OCI-LY3 (cell line): ENCODE measurements around the gene CDC42EP2.

Experiments
- H2AFZ ChIP-seq: fragments of 200-600, 300-600 bp; shearing (Covaris generic); 2 replicates; pipeline ENCODE4 v1.6.0; 2014; ENCODE audit warnings: antibody characterized with exemption, low read depth, low read length
- H3K27ac ChIP-seq: fragments of 200-600, 300-600 bp; sonication (generic); 2 replicates; pipeline ENCODE4 v1.5.1; 2014; ENCODE audit warnings: mild to moderate bottlenecking, low read length, moderate library complexity, mixed read lengths
- H3K27me3 ChIP-seq: fragments of 200-600, 300-600 bp; sonication (generic); 2 replicates; pipeline ENCODE4 v1.6.1; 2014; ENCODE audit warnings: low read depth, low read length, mixed read lengths
- H3K36me3 ChIP-seq: fragments of 200-600, 300-600 bp; sonication (generic); replicated peaks from 2 replicates; pipeline ENCODE3; 2014; ENCODE audit warnings: low read depth, low read length, mixed read lengths
- H3K4me1 ChIP-seq: fragments of 300-600, 200-600 bp; sonication (generic); 2 replicates; pipeline ENCODE4 v1.6.1; 2014; ENCODE audit warnings: low read length, mixed read lengths
- H3K4me2 ChIP-seq: fragments of 200-600, 300-600 bp; sonication (generic); 2 replicates; pipeline ENCODE4 v1.6.1; 2014; ENCODE audit warnings: low read length, mixed read lengths
- H3K4me3 ChIP-seq: fragments of 300-600, 200-600 bp; sonication (generic); 2 replicates; pipeline ENCODE4 v1.5.1; 2014; ENCODE audit warnings: antibody characterized with exemption, mild to moderate bottlenecking, low read length, moderate library complexity
- H3K79me2 ChIP-seq: fragments of 300-600, 200-600 bp; shearing (Covaris generic); 2 replicates; pipeline ENCODE4 v1.6.1; 2014; ENCODE audit warnings: mild to moderate bottlenecking, low read length, mixed read lengths
- H3K9ac ChIP-seq: fragments of 300-600, 200-600 bp; shearing (Covaris generic); 2 replicates; pipeline ENCODE4 v1.6.0; 2014; ENCODE audit warnings: mild to moderate bottlenecking, low read length, moderate library complexity
- H3K9me3 ChIP-seq: fragments of 200-600, 300-600 bp; shearing (Covaris generic); 2 replicates; pipeline ENCODE4 v1.6.1; 2014; ENCODE audit warnings: low read length, mixed read lengths; ENCODE audit not compliant: insufficient read depth
- H4K20me1 ChIP-seq: fragments of 200-600, 300-600 bp; sonication (generic); 2 replicates; pipeline ENCODE4 v1.6.1; 2016; ENCODE audit warnings: low read length, mixed read lengths; ENCODE audit not compliant: insufficient read depth
- CTCF ChIP-seq: fragments of 200-600, 300-600 bp; sonication (generic); IDR thresholded peaks from 2 replicates; pipeline ENCODE4 v1.5.1; 2014; ENCODE audit warnings: antibody characterized with exemption, low read length, low read depth
- EZH2phosphoT487 ChIP-seq: fragments of 200-600 bp; shearing (Covaris generic); IDR thresholded peaks from 2 replicates; pipeline ENCODE4 v1.6.1; 2018; ENCODE audit warnings: antibody characterized with exemption, mixed run types, low read depth

Gene CDC42EP2

GRCh38 chr11:65295001-65295400 is 19.7 kb upstream of the CDC42EP2 start:
- no peak overlapping the region for H3K4me3 ChIP-seq
- H4K20me1 ChIP-seq = no peaks in the 10 kb centered on the region
- no peaks in the 10 kb centered on the region for H3K9me3 ChIP-seq
- H3K27me3 ChIP-seq = no peaks in the 10 kb centered on the region
- no peak overlapping the region for H3K4me2 ChIP-seq
- no peak overlapping the region for H3K27ac ChIP-seq
- peaks cover 80% of the 10 kb centered on the region for H3K36me3 ChIP-seq
- H3K79me2 ChIP-seq = no peaks in the 10 kb centered on the region
- TF ChIP-seq CTCF (no peak), EZH2phosphoT487 (no peak)
- no peak overlapping the region for H3K9ac ChIP-seq
- no peak overlapping the region for H2AFZ ChIP-seq
- H3K4me1 ChIP-seq = no peaks in the 10 kb centered on the region

- peaks cover 77% of the 10 kb centered on the region for H3K36me3 ChIP-seq
- H4K20me1 ChIP-seq = no peaks in the 10 kb centered on the region
- H3K9ac ChIP-seq = no peak overlapping the region
- no peaks in the 10 kb centered on the region for H3K79me2 ChIP-seq
- H3K27me3 ChIP-seq = no peaks in the 10 kb centered on the region
- no peak overlapping the region for H3K4me3 ChIP-seq
- H3K9me3 ChIP-seq = no peaks in the 10 kb centered on the region
- H2AFZ ChIP-seq = no peak overlapping the region
- no peak for TF ChIP-seq CTCF
- TF ChIP-seq EZH2phosphoT487 = no peak
- H3K4me1 ChIP-seq = no peaks in the 10 kb centered on the region
- no peak overlapping the region for H3K4me2 ChIP-seq
- H3K27ac ChIP-seq = no peak overlapping the region
These were observed 18.9 kb upstream of the CDC42EP2 start for GRCh38 chr11:65295571-65296341.

GRCh38 chr11:65297026-65297672 is 17.5 kb upstream of the CDC42EP2 start:
- Histone ChIP-seq H3K9me3 (no peaks in the 10 kb centered on the region), H3K27ac (no peak overlapping the region), H3K4me3 (no peak overlapping the region), H3K9ac (no peak overlapping the region), H4K20me1 (no peaks in the 10 kb centered on the region), H3K4me1 (no peaks in the 10 kb centered on the region), H3K36me3 (peaks cover 77% of the 10 kb centered on the region), H3K4me2 (no peak overlapping the region), H3K79me2 (no peaks in the 10 kb centered on the region), H2AFZ (no peak overlapping the region), H3K27me3 (no peaks in the 10 kb centered on the region)
- TF ChIP-seq CTCF (no peak), EZH2phosphoT487 (no peak)

- H2AFZ ChIP-seq = no peak overlapping the region
- no peaks in the 10 kb centered on the region for H3K4me1 ChIP-seq
- peaks cover 71% of the 10 kb centered on the region for H3K36me3 ChIP-seq
These were observed 16.5 kb upstream of the CDC42EP2 start for GRCh38 chr11:65298131-65298535.

More at GRCh38 chr11:65298131-65298535, 16.5 kb upstream of the CDC42EP2 start:
- H3K9me3 ChIP-seq = no peaks in the 10 kb centered on the region
- no peak overlapping the region for H3K27ac ChIP-seq
- no peak for TF ChIP-seq EZH2phosphoT487
- no peak for TF ChIP-seq CTCF
- no peaks in the 10 kb centered on the region for H3K79me2 ChIP-seq
- H3K4me2 ChIP-seq = no peak overlapping the region
- no peaks in the 10 kb centered on the region for H4K20me1 ChIP-seq
- no peaks in the 10 kb centered on the region for H3K27me3 ChIP-seq
- H3K4me3 ChIP-seq = no peak overlapping the region
- H3K9ac ChIP-seq = no peak overlapping the region
